K562 (cell line): ENCODE data around the gene STON1. TPM values are rescaled to one million over a fixed set of nuclear protein-coding genes. Genes with fewer than 3 reads are reported as not detected.

Source experiments
- EP300 ChIP-seq: IDR thresholded peaks from 2 replicates; pipeline ENCODE4 v1.6.1; 2012; ENCODE audit warnings: low read length, improper control_type of control experiment
- MEF2D ChIP-seq: conservative IDR thresholded peaks from 2 replicates; pipeline ENCODE4 v1.6.1; 2016; ENCODE audit warnings: low read depth, missing genetic modification characterization, missing compliant biosample characterization
- NKRF ChIP-seq: fragments of 450-650 bp; IDR thresholded peaks from 2 replicates; pipeline ENCODE4 v1.6.1; 2016; ENCODE audit warnings: borderline replicate concordance
- POLR2H ChIP-seq: IDR thresholded peaks from 2 replicates; pipeline ENCODE4 v1.6.1; 2016; ENCODE audit warnings: missing genetic modification characterization, low read depth, mild to moderate bottlenecking, control low read depth, missing compliant biosample characterization, moderate library complexity
- RCOR1 ChIP-seq, 2 experiments: IDR thresholded peaks; 2 replicates each; pipeline ENCODE4 v1.6.1; 2012; ENCODE audit warnings: low read depth in 2 of 2, low read length in 2 of 2, borderline replicate concordance in 1 of 2, improper control_type of control experiment in 1 of 2
- STAT5A ChIP-seq: IDR thresholded peaks from 2 replicates; pipeline ENCODE4 v1.6.1; 2012; ENCODE audit warnings: low read length, inconsistent platforms, borderline replicate concordance
- ZBTB5 ChIP-seq: fragments of 450-650 bp; IDR thresholded peaks from 2 replicates; pipeline ENCODE4 v1.6.1; 2017; ENCODE audit warnings: antibody characterized with exemption
- ZC3H11A ChIP-seq: IDR thresholded peaks from 2 replicates; pipeline ENCODE4 v1.6.1; 2012; ENCODE audit warnings: low read depth, low read length, improper control_type of control experiment
- polyA plus RNA-seq, 8 experiments: library from polyadenylated mRNA; depleted of rRNA in 4 of 8; stranded (reverse) in 5 of 8; unstranded in 3 of 8; fragments of >200 nt; fragmentation: Nextera tagmentation in 2 of 8; fragmentation: Illumina TruSeq in 1 of 8; extraction: Ambion mirVana in 2 of 8; extraction: Trizol in 1 of 8; gene quantifications; 2 replicates each; pipeline versions ENCODE4 v1.2.1 to v1.2.3, GENCODE V29; 2011 to 2014; ENCODE audit warnings: inconsistent platforms in 1 of 8, missing spikeins in 1 of 8
- total RNA-seq, 7 experiments: library from RNA; depleted of rRNA in 6 of 7; stranded (reverse); fragments of >200 nt in 6 of 7; fragmentation: Illumina TruSeq in 2 of 7; extraction: Trizol in 2 of 7; gene quantifications; 2 replicates each; pipeline versions ENCODE4 v1.2.1 to v1.2.3, GENCODE V29; 2011 to 2021; ENCODE audit warnings: low replicate concordance in 1 of 7

STON1 gene
- total and polyA plus RNA-seq, 9 of the 15 experiments (the other 6 are each of a cell fraction or from before 2014, with no cell fraction given), result 0.07 to 1.2 (median 0.55) TPM

GRCh38 chr2:48605482-48606175 lies 75.7 kb downstream of the STON1 start (continued):
- TF ChIP-seq NKRF (no peak), STAT5A (peak; percentile 95), MEF2D (tag) (no peak), ZBTB5 (no peak), ZC3H11A (no peak), POLR2H (tag) (peak; percentile 46), EP300 (peak; percentile 98), RCOR1 (IDR thresholded peaks at IDR 0.05; ENCODE audit: borderline replicate concordance in 1 of 2, low read depth in 2 of 2, low read length in 2 of 2) (peak in 1 of 2 experiments; percentile 80; a peak in 2 of 4 replicates)
